Activated T-helper 1 cell treated with Interleukin-2 at 50 U/mL for 16 hours (primary cell): Measurements from ENCODE around the gene RFX8.

ENCODE experiments used
- DNase-seq: peaks from one replicate; pipeline ENCODE4 v3.0.0-alpha.2; 2020; ENCODE audit warnings: low read depth

Gene RFX8

DNA sequence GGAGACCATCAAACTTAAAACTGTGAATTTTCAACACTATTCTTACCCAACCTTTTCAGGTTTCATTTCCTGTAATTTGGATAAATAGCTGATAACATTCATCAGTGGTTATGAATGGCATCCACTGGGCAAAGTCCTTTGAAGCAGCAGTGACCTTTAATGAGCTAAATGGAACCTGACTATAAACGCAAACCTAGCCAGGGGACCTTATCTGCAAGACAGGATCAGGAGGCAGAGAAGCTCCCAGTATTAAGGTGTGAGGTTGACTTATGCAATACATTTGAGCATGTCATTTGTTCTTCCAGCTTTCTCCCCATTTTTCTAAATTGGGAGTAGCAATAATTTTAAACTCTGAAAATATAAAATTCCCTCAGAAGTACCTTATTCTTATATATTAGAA is 126.0 kb downstream of the RFX8 start:
- DNase-seq, result no peak
